ENCODE results near the gene ELP2.

GRCh38 chr18:36196238-36196995 is 66.7 kb downstream of the ELP2 start:
- TF ChIP-seq CTCF (conservative IDR thresholded peaks at IDR 0.05) = no peak
- no peak for TF ChIP-seq EZH2 (IDR thresholded peaks at IDR 0.05; ENCODE audit: low read depth)
